ENCODE measurements around the gene IMPG1.

The IMPG1 gene

GRCh38 chr6:75884822-75885221 is 187.6 kb downstream of the IMPG1 start:
- no peak for DNase-seq

- no peak for DNase-seq
Observed at GRCh38 chr6:75882734-75883133, 189.7 kb downstream of the IMPG1 start.

GRCh38 chr6:75880305-75880704 is 192.2 kb downstream of the IMPG1 start:
- DNase-seq: no peak

GRCh38 chr6:75876152-75876551 is 196.3 kb downstream of the IMPG1 start:
- no peak for DNase-seq

- no peak for DNase-seq
Observed at GRCh38 chr6:75874224-75874623, 198.2 kb downstream of the IMPG1 start.

All from NCI-H446 treated with DMSO at 0.1 percent for 48 hours (cell line).